AG04450 (cell line): ENCODE measurements around the gene COL23A1. TPM values are rescaled to one million over a fixed set of nuclear protein-coding genes. Genes with fewer than 3 reads are reported as not detected.

Source experiments
- CTCF ChIA-PET: fragments of 300-600, 350-600 bp; formaldehyde crosslinking; extraction: SDS; loops from one replicate; lab custom pipeline; 2022; ENCODE audit warnings: antibody characterized with exemption, inconsistent platforms; lab: Charles Lee
- POLR2A ChIA-PET: fragments of 350-600 bp; formaldehyde crosslinking; extraction: SDS; loops from one replicate; lab custom pipeline; 2021; ENCODE audit warnings: antibody characterized with exemption, inconsistent platforms; lab: Yijun Ruan, JAX
- DNase-seq: peaks from one replicate; pipeline ENCODE4 v3.0.0-alpha.2; 2011; ENCODE audit warnings: low read depth, low spot score
- H3K27ac ChIP-seq: one replicate; pipeline ENCODE4 v1.5.1; 2012; ENCODE audit warnings: low read depth, low read length, control low read depth
- H3K27me3 ChIP-seq: one replicate; pipeline ENCODE4 v1.6.0; 2012; ENCODE audit warnings: low read length; ENCODE audit not compliant: control insufficient read depth, insufficient read depth
- H3K4me3 ChIP-seq: 2 replicates; pipeline ENCODE4 v1.5.1; 2011; ENCODE audit warnings: mild to moderate bottlenecking, low read depth, low read length, control low read depth
- H3K9me3 ChIP-seq: 2 replicates; pipeline ENCODE4 v1.5.1; 2012; ENCODE audit warnings: low read length; ENCODE audit not compliant: control insufficient read depth, insufficient read depth
- polyA plus RNA-seq: library from polyadenylated mRNA; depleted of rRNA; stranded (reverse); fragments of >200 nt; gene quantifications from 2 replicates; pipeline ENCODE4 v1.2.3, GENCODE V29; 2011
- TF ChIP-seq, protein P1 (sequence below): IDR thresholded peaks from 2 replicates; pipeline ENCODE4 v1.5.1; 2011; ENCODE audit warnings: low read depth, low read length, control low read depth, inconsistent platforms

Gene COL23A1
- polyA plus RNA-seq, 1 experiment, result not detected

DNA sequence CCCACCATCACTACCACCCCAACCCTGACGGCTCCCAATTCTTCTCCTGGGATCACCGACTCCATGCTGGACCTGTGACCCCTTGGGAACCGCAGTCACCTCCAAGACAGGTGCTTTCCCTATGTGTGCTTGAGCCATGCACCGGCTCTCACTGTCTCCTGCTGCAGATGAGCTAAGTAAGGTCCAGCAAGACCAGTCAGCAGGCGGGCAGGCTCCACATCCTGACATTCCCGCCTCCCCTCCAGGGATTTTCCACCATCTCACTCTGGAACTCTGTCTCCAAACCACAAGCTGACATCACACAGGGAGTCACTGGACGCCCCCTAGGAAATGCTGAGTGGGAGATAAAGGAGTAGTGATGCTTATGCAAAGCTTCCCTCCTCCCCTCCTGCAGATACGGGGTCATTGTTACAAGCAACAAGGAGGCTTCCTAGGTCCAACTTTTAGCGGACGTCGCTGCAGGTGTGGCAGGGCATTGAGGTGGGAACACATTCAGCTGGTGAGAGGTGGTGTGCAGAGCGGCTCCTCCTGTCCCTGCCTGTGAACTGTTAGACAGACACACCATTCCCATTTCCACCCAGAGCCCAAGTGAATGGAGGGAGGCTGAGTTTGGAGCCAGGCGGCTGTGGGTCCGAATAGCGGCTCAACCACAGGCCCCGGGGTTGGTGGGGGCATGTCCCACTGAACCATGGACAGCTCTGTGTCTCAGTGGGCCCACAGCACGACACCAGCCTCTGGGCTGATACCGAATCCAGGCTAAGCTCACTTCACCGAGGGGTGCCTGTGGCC, 228.3 kb downstream of the COL23A1 start:
- Histone ChIP-seq H3K9me3 (peaks cover 69% of the 10 kb centered on the region), H3K27ac (no peak overlapping the region), H3K4me3 (no peak overlapping the region), H3K27me3 (no peaks in the 10 kb centered on the region)
- TF ChIP-seq, protein P1, sequence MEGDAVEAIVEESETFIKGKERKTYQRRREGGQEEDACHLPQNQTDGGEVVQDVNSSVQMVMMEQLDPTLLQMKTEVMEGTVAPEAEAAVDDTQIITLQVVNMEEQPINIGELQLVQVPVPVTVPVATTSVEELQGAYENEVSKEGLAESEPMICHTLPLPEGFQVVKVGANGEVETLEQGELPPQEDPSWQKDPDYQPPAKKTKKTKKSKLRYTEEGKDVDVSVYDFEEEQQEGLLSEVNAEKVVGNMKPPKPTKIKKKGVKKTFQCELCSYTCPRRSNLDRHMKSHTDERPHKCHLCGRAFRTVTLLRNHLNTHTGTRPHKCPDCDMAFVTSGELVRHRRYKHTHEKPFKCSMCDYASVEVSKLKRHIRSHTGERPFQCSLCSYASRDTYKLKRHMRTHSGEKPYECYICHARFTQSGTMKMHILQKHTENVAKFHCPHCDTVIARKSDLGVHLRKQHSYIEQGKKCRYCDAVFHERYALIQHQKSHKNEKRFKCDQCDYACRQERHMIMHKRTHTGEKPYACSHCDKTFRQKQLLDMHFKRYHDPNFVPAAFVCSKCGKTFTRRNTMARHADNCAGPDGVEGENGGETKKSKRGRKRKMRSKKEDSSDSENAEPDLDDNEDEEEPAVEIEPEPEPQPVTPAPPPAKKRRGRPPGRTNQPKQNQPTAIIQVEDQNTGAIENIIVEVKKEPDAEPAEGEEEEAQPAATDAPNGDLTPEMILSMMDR, result no peak
- DNase-seq, result no peak
- CTCF ChIA-PET, result no interaction called here
- POLR2A ChIA-PET, result no interaction called here

DNA sequence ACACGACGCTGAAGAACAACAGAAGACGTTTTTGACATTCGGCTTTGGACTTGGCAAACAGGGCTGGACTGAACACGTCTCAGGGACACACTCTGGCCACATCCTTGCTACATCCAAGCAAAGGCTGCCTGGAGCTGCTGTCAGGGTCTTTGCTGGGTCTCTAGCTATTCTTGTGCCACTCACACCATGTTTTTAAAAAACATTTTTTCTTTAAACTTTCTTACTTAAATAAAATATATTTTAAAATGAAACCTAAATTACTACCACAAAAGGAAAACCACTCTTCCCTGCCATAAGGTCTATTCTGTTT, 229.3 kb downstream of the COL23A1 start:
- no peak for DNase-seq
- POLR2A ChIA-PET, result no interaction called here

DNA sequence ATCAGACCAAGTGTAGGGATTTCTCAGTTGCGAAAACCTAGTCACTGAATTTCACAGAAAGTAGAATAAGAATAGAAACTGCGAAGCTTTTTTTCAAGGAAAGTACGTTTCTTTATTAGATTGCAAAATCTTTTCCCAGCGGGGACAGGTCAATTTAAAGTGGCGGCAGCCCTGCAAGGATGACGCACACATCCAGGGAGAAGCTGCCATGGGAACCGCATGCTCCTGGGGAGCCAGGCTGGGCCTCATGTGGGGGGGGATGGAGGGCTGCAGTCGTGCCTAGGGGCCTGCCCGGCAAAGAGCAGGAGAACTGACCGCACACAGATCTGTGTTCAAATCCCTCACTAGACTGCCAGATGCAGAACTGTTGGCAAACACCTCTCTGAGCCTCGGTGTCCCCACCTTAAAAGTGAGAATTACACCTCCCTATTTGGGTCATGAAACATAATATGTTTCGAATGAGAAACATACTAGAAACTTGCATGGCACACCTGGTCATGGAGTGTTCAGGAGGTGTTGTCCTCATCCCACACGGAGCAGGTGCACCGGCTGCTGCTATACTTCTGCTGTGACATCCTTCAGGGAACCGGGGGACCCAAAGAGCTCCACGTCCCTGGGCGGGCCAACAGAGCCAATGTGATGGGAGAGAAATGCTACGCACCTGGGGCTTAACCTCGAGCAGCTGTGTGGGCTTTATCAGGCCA, 229.8 kb downstream of the COL23A1 start:
- Histone ChIP-seq H3K27ac (no peak overlapping the region), H3K27me3 (no peaks in the 10 kb centered on the region), H3K4me3 (no peak overlapping the region), H3K9me3 (peaks cover 59% of the 10 kb centered on the region)
- DNase-seq, result no peak
- TF ChIP-seq, protein P1, result no peak
- ChIA-PET CTCF (no interaction called here), POLR2A (no interaction called here)

More for the DNA sequence above, 229.3 kb downstream of the COL23A1 start:
- Histone ChIP-seq H3K4me3 (no peak overlapping the region), H3K9me3 (peaks cover 64% of the 10 kb centered on the region), H3K27me3 (no peaks in the 10 kb centered on the region), H3K27ac (no peak overlapping the region)
- TF ChIP-seq, protein P1, result no peak
- CTCF ChIA-PET, result no interaction called here

DNA sequence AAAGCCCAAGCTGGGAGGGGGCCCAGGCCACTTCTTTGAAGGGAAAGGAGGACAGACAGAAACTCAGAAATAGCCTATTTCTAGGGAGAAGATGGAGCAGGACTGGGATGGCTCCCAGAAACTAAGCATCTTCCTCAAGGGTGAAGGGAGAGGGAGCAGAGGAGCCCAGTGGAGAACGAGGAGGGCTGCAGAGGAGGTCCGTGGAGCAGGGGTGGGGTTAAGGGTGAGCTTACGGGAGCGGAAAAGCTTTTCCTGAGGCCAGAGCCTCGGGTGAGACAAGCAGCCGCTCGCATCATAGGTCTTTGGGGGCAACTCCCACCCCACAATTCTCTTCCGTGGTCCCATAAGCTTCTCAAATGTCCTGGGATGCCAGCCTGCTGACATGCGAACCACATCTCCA, 230.5 kb downstream of the COL23A1 start:
- CTCF ChIA-PET, result no interaction called here
- TF ChIP-seq, protein P1, result no peak
- POLR2A ChIA-PET, result no interaction called here
- no peak for DNase-seq
- Histone ChIP-seq H3K27ac (no peak overlapping the region), H3K4me3 (no peak overlapping the region), H3K27me3 (no peaks in the 10 kb centered on the region), H3K9me3 (peaks cover 52% of the 10 kb centered on the region)

DNA sequence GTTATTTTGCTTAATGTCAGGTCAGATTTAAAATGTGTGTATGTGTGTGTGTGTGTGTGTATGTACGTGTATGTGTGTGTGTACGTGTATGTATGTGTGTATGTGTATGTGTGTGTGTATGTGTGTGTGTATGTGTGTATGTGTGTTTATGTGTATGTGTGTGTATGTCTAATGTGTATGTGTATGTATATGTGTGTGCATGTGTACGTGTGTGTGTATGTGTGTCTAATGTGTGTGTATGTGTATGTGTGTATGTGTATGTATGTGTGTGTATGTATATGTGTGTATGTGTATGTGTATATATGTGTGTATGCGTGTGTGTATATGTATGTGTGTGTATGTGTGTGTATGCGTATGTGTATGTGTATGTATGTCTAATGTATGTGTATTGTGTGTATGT, 232.5 kb downstream of the COL23A1 start:
- H3K27me3 ChIP-seq, result no peaks in the 10 kb centered on the region
- ChIA-PET CTCF (no interaction called here), POLR2A (no interaction called here)
- H3K9me3 ChIP-seq, result peaks cover 38% of the 10 kb centered on the region
- no peak overlapping the region for H3K27ac ChIP-seq
- TF ChIP-seq, protein P1, result no peak
- H3K4me3 ChIP-seq, result no peak overlapping the region
- DNase-seq, result no peak
